ENCODE data around the gene STPG2. TPM values are rescaled to one million over a fixed set of nuclear protein-coding genes. Genes with fewer than 3 reads are reported as not detected.

STPG2 gene
- total RNA-seq, 1 donor from 2014 or later, result 0.99 TPM

GRCh38 chr4:97720869-97721432 lies 422.3 kb downstream of the STPG2 start:
- Histone ChIP-seq H4K20me1 (ENCODE audit: low read depth) (no peaks in the 10 kb centered on the region), H3K27me3 (no peaks in the 10 kb centered on the region), H3K9ac (no peak overlapping the region), H3K27ac (no peak overlapping the region), H3K9me3 (ENCODE audit: low read depth) (no peaks in the 10 kb centered on the region), H3F3A (ENCODE audit: low read depth) (no peaks in the 10 kb centered on the region), H2AFZ (replicated peaks) (no peak overlapping the region), H3K4me3 (no peak overlapping the region), H3K79me2 (ENCODE audit: low read depth) (no peaks in the 10 kb centered on the region), H3K36me3 (no peaks in the 10 kb centered on the region), H3K4me2 (no peak overlapping the region), H3K4me1 (no peaks in the 10 kb centered on the region)
- Mint-ChIP-seq H3K9me3 (peaks cover 2% of the 10 kb centered on the region), H3K4me1 (peaks cover 12% of the 10 kb centered on the region), H3K4me3 (no peak overlapping the region), H3K36me3 (peaks cover 2% of the 10 kb centered on the region), H3K27ac (no peak overlapping the region), H3K27me3 (ENCODE audit: insufficient read depth, low read depth) (no peaks in the 10 kb centered on the region)
- peak; percentile 7 for DNase-seq (ENCODE audit: low spot score)
- TF ChIP-seq CTCF (IDR thresholded peaks at IDR 0.05) (peak; percentile 65), EZH2phosphoT487 (IDR thresholded peaks at IDR 0.05) (no peak)

DNA sequence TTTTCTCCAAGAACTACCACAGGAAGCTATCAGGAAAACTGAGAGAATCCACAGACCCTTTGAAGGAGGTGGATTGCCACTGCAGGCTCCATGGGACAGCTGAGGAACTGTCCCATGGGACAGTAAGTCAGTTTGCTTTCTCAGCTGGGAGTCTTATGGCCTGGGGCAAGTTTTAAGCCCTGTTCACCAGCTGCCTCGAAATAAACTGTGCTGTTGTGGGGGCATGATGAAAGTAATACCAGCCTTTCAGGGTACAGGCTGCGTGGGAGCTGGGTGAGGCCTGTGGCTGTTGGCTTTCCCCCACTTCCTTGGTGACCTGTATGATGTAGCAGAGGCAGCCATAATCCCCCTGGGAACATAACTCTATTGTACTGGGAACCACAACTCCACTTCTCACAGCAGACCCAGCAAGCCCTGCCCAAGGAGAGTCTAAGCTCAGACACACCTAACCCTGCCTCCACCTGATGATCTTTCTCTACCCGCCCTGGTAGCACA lies 452.1 kb downstream of the STPG2 start:
- Mint-ChIP-seq H3K27ac (no peak overlapping the region), H3K36me3 (no peaks in the 10 kb centered on the region), H3K27me3 (ENCODE audit: insufficient read depth, low read depth) (no peaks in the 10 kb centered on the region), H3K4me3 (no peak overlapping the region), H3K9me3 (peaks cover 36% of the 10 kb centered on the region), H3K4me1 (no peaks in the 10 kb centered on the region)
- H3K4me3 ChIP-seq, result no peak overlapping the region
- DNase-seq (ENCODE audit: low spot score), result no peak
- no peaks in the 10 kb centered on the region for H3K36me3 ChIP-seq
- no peaks in the 10 kb centered on the region for H3K79me2 ChIP-seq (ENCODE audit: low read depth)
- no peak overlapping the region for H3K4me2 ChIP-seq
- H3K4me1 ChIP-seq, result no peaks in the 10 kb centered on the region
- H4K20me1 ChIP-seq (ENCODE audit: low read depth), result no peaks in the 10 kb centered on the region
- no peaks in the 10 kb centered on the region for H3F3A ChIP-seq (ENCODE audit: low read depth)
- no peak overlapping the region for H3K9ac ChIP-seq
- no peak overlapping the region for H2AFZ ChIP-seq (replicated peaks)
- no peaks in the 10 kb centered on the region for H3K27me3 ChIP-seq
- H3K9me3 ChIP-seq (ENCODE audit: low read depth), result no peaks in the 10 kb centered on the region
- no peak overlapping the region for H3K27ac ChIP-seq
- TF ChIP-seq CTCF (IDR thresholded peaks at IDR 0.05), result no peak
- no peak for TF ChIP-seq EZH2phosphoT487 (IDR thresholded peaks at IDR 0.05)
- TF ChIP-seq EZH2 (IDR thresholded peaks at IDR 0.05), result no peak

DNA sequence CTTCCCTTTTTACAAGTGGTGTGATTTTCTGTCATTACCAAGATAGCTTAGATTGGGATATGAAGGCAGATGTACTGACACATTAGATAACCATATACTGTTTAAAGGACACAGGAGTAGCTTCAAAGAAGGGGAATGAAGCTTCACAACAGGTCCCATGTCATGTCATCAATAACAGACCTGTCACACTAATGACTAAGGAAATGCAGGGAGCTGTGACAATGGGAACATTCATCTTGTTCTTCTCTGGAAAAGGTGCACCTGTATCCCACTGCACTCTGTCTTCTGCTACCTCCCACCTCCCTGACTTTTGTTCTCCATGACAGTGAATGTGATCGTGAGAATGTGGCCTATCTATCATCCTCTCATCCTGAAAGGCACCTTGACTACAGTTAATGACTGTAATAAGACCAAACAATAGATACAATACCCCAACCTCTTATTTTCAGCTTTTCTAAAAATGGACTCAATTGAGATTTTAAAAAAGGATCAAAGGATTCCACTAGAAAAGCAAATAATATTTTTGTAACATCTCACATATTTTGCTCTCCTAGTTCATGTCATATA lies 472.5 kb downstream of the STPG2 start:
- no peak for DNase-seq (ENCODE audit: low spot score)
- H3K4me3 ChIP-seq, result no peak overlapping the region
- H2AFZ ChIP-seq (replicated peaks), result no peak overlapping the region
- H3K27ac ChIP-seq, result no peak overlapping the region
- peaks cover 2% of the 10 kb centered on the region for H3K27me3 Mint-ChIP-seq (ENCODE audit: insufficient read depth, low read depth)
- H3K4me1 Mint-ChIP-seq, result peaks cover 2% of the 10 kb centered on the region
- H3K27me3 ChIP-seq, result no peaks in the 10 kb centered on the region
- H3K36me3 ChIP-seq, result no peaks in the 10 kb centered on the region
- H3K79me2 ChIP-seq (ENCODE audit: low read depth), result no peaks in the 10 kb centered on the region
- H3K9ac ChIP-seq, result no peak overlapping the region
- H3K9me3 ChIP-seq (ENCODE audit: low read depth), result no peaks in the 10 kb centered on the region
- no peak for TF ChIP-seq EZH2 (IDR thresholded peaks at IDR 0.05)
- TF ChIP-seq EZH2phosphoT487 (IDR thresholded peaks at IDR 0.05), result no peak
- TF ChIP-seq CTCF (IDR thresholded peaks at IDR 0.05), result no peak
- H3K27ac Mint-ChIP-seq, result no peak overlapping the region
- no peaks in the 10 kb centered on the region for H4K20me1 ChIP-seq (ENCODE audit: low read depth)
- H3K9me3 Mint-ChIP-seq, result peaks cover 2% of the 10 kb centered on the region
- no peaks in the 10 kb centered on the region for H3K36me3 Mint-ChIP-seq
- H3K4me3 Mint-ChIP-seq, result no peak overlapping the region
- H3F3A ChIP-seq (ENCODE audit: low read depth), result no peaks in the 10 kb centered on the region
- no peak overlapping the region for H3K4me2 ChIP-seq
- H3K4me1 ChIP-seq, result peaks cover 7% of the 10 kb centered on the region
